GM18519 (cell line): Measurements from ENCODE around the gene RDH5.

Experiments used
- ATAC-seq: cut with Tn5 transposase; IDR thresholded peaks from one replicate; pipeline ENCODE4 v1.9.1; 2021; ENCODE audit warnings: mild to moderate bottlenecking, moderate library complexity; ENCODE audit not compliant: unreplicated experiment, low FRiP score

RDH5 gene

DNA sequence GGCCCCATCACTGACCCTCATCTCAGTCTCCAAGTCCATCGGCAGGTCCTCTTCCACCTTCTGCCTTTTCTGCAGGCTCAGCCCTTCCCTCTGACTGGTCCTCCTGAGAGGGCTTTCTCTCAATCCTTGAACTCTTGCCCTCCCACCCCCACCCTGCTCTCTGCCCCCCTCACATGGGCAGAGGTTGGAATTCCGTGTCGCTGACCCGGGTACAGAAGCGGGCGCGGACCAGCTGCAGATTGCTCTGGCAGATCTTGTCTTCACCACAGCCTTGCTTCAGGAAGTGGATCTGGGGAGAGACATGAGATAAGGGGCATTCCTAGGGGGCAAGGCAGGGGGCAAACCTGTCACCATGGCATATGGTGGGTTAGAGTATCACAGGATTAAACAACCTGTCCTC lies 24.8 kb upstream of the RDH5 start:
- no peak for ATAC-seq

DNA sequence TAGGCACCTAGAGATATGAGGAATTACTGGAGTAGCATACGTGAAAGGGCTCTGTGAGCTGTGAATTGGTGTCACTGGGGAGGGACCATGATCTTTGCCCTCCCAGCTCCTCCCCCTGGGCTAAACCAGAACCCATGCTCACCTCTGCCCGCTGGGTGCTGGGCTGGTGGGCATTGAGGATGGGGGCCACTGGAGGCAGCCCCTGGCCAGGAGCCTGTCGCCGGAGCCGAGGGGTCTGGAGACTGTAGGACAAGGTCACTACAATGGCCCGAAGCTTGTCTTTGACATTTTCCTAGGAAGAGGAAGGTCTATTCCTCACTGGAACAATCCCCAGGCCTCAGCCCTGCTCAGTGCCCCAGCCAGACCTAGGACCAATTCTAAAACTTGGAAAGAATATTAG lies 24.1 kb upstream of the RDH5 start:
- ATAC-seq, result no peak

DNA sequence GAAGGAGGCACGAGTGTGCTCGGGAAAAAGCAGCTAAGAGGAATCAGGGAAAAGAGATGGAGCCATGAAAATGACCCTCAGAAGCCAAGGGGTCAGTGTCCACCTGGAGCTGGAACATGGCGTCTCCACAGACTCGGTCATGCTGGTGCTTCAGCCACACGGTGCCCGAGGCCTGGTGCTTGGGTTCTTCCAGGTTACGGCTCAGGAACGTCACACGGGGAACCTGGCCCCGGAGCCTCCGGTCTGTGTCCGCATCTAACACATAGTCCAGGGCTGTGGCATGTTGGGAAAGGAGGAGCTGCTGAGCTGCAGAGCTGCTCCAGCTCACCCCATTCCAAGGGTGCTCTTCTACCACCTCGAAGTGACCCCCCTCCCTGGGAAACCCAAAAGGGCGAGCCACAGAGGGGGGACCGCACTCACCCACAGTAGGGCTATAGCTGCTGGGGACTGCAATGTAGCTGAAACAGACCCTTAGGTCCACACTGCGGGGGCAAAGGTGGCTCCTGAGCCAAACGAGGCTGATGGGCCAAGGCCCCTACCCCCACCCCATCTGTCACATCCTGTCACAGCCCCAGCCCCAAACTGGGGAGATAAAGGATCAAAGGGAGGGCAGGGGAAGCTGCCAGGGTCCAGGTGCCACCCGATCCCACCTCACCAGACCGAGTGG lies 23.3 kb upstream of the RDH5 start:
- ATAC-seq, result no peak

- ATAC-seq, result no peak
Observed at GRCh38 chr12:55697686-55698085, 22.5 kb upstream of the RDH5 start.

DNA sequence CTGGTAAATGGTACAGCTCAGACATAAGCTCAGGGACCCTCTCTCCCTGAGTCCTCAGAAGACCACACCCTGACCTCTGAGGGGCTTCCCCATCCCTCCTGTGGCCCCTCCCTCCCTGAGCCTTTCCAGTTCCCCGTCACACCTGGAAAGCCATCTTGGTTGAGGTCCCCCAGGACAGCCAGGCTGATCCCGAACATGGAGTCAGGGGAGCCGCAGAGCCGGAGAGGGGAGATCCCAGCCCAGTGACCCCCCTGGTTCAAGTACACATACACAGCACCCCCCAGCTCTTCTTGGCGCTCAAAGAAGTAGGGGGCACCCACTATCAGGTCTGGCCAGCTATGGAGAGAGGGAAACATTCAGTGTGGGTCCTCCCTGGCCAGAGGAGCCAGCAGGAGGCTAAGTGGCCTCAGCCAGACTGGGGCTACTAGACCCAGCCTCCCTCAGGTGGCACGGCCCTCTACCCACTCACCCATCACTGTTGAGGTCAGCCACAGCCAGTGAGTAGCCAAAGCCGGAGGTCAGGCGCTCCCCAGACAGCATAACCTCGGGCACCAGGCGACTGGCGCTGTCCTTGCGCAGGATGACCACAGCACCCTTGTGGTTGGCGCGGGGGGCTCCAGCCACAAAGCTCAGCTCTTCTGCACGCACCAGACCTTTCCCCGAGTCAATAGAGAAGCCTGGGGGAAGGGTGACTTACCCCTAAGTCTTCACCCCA lies 21.8 kb upstream of the RDH5 start:
- no peak for ATAC-seq

DNA sequence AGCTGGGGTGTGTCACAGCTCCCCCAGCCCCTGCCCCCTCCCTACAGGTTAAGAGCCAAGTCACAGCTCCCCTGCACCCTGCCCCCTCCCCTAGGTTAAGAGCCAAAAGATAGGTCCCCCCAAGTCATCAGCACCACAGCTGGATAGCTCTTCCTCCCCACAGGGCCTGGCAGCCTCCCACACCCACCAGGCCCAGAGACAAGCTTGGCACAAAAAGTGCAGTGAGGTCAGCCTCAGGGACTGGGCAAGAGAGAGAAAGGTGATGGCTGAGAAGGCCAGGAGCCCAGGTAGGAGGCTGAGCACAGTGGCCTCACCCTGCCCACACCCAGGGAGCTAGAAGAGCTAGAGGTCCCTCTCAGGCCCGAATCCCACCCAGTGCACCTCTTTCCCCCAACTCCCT lies 21.2 kb upstream of the RDH5 start:
- ATAC-seq, result no peak

- ATAC-seq, result no peak
Observed at GRCh38 chr12:55699471-55700055, 20.6 kb upstream of the RDH5 start.

GRCh38 chr12:55700255-55701018 lies 19.8 kb upstream of the RDH5 start:
- no peak for ATAC-seq

- ATAC-seq, result no peak
Observed at GRCh38 chr12:55702861-55703260, 17.3 kb upstream of the RDH5 start.

DNA sequence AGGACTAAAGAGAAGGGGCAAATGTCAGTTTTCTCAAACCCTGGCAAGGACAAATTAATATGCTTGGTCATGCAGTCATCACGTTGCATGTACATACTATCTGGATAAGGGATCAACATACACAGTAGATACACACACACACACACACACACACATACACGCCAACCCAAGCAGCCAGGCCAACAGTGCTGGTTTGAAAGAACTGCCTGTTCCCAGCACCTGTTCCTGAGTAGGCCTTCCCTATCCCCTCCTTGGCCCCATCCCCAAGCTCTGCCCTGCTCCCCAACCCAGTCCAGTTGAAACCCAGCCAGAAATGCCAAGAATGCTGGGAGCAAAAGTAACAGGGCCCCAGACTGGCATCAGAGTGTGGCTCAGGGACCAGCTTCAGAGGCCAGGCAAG lies 16.9 kb upstream of the RDH5 start:
- ATAC-seq, result no peak

- no peak for ATAC-seq
Observed at GRCh38 chr12:55703901-55704761, 16.1 kb upstream of the RDH5 start.

- ATAC-seq, result no peak
Observed at GRCh38 chr12:55704824-55705718, 15.1 kb upstream of the RDH5 start.

- no peak for ATAC-seq
Observed at GRCh38 chr12:55705782-55706402, 14.3 kb upstream of the RDH5 start.

DNA sequence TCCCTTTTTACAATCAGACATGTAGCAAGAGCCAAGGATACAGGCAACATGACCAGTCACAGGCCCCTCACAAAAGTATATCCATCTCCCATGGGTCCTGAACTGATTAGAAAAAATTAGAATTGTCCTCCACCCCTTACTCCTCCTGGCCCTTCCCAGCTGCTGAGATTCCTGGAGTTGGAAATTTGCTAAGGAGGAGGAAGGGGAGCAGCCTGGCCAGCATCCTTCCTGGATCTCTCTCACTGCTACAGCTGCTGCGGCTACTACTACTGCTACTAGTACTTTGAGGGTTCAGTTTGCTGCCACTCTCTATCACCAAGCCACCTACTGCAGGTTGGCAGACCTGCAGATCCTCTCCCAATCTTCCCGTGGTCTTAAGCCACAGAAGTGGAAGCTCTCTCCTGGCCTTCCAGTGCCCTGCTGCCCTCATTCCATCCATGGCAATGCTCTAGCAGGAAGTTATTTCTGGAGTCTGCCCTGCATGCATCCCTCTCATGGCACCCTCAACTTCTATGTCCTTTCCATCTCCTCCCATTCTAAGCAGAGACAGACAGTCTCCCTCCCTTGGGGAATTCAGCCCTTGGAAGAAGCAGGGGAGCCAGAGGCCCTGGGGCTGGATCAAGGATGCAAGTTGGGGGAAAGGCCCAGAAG lies 13.5 kb upstream of the RDH5 start:
- no peak for ATAC-seq

DNA sequence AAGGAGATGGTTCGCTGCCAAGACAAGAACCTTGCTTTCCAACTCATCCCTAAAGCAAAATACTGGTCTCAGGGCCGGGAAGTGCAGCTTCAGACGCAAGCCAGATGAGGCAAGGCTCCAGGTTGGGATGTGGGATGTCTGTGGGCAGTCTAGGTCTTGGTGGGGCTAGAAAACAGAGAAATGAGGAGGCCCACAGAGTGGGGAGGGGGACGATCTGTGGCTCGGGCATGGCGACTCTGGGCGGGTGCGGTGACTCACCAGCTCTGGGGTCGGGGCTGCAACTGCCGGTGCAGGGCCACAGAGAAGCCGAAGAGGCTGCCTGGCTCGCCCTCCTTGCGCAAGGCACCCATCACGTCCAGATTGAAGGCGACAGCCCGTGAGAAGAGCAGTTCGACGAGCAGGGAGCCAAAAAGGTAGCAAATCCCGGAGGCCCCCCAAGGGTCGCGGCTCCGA lies 12.9 kb upstream of the RDH5 start:
- no peak for ATAC-seq

GRCh38 chr12:55707841-55708694 lies 12.1 kb upstream of the RDH5 start, which contains the start of gene ITGA7:
ITGA7 (minus strand) TSS chr12:55707904; CDS start chr12:55707682, 222 bp downstream.
- ATAC-seq, result no peak

GRCh38 chr12:55708695-55709233 lies 11.4 kb upstream of the RDH5 start:
- ATAC-seq, result no peak
